ENCODE measurements around the gene ASB2.

ASB2 gene

GRCh38 chr14:93946541-93947090 lies 29.8 kb downstream of the ASB2 start:
- no peak for DNase-seq (ENCODE audit: low read depth)

- no peak for DNase-seq (ENCODE audit: low read depth)
These were observed 30.3 kb downstream of the ASB2 start for GRCh38 chr14:93946104-93946503.

GRCh38 chr14:93945070-93945399 lies 31.3 kb downstream of the ASB2 start:
- DNase-seq (ENCODE audit: low read depth), result no peak

- no peak for DNase-seq (ENCODE audit: low read depth)
These were observed 31.9 kb downstream of the ASB2 start for GRCh38 chr14:93944348-93945069.

DNA sequence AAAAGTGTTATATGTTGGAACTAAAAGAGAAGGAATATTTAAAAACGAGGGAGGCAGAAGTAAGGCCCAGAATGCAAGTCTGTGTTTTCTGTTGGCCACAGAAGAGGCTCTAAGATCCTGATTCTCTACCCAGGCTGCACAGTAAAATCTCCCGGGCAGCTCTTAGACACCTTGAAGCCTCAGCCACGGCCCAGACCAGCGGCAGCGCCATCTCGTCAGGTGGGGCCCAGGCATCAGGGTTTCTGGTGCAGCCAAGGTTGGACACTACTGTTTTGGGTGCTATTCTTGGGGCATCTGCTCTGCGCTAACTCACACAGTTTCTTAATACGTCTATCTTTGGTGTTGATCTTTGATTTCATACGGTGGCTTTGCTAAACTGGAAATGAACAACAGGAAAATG lies 32.4 kb downstream of the ASB2 start:
- no peak for DNase-seq (ENCODE audit: low read depth)

DNA sequence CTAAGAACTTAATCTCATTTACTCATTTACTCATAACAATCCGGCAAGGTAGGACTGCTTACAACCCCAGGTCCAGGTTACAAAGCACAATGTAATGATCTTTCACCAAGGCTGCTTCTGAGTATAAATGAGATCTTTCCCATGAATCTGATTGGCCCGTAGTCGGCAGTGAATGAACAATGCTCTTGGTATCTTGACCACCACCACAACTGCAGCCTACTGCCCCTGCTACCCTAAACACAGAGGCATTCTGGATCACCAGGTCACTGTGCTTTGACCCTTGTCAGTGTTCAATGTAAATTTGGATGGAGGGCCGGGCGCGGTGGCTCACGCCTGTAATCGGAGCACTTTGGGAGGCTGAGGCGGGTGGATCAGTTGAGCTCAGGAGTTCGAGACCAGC lies 33.3 kb downstream of the ASB2 start:
- DNase-seq (ENCODE audit: low read depth), result no peak

DNA sequence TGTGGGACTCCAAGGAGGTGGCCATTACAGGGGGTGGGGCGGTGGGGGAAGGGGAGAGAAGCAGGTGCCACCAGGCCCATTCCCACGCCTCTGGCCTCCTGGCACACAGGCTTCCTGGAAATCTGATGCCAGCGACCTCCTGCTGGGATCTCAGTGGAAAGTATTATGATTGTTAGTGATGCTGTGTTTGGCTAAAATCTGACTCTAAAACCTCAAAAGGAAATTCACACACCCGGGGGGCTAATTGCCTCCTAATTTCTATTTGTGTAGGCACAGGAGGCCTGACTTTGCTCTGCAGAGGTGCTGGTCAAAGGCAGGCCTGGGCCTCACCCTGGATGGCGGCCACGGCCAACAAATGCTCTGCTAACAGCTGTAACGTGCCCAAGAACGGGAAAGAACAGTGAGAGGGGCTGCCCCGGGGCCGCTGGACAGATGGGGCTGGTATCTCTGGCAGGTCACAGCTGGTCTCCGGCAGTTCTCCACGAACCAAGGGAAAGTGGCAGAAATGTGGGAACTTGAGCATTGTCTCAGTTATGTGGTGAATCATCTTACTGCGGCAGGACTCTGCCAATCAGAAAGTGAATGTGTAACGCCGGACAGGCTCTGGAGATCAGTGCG lies 35.0 kb downstream of the ASB2 start:
- DNase-seq (ENCODE audit: low read depth), result peak; percentile 9

DNA sequence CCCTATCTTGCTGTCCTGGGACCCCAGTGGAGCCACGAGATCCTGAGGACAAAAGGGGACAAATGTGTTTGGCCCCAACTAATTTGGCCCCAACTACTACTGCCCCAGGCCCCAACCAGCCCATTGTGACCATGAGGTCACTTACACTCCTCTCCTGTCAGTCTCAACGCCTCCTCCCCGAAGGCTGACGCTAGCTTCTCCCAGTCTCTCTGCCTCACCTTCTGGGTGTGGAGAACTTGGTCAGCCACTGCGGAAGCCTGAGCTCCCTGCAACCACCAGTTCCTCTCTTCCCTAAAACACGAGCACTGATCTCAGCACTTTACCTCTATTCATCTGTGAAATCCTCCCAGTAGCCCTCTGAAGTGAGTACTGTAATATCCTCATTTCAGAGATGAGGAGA lies 35.9 kb downstream of the ASB2 start:
- DNase-seq (ENCODE audit: low read depth), result no peak

GRCh38 chr14:93939304-93940229 lies 36.8 kb downstream of the ASB2 start:
- DNase-seq (ENCODE audit: low read depth), result peak; percentile 17

- DNase-seq (ENCODE audit: low read depth), result no peak
These were observed 37.5 kb downstream of the ASB2 start for GRCh38 chr14:93938751-93939303.

GRCh38 chr14:93937519-93937918 lies 38.9 kb downstream of the ASB2 start:
- DNase-seq (ENCODE audit: low read depth), result no peak

DNA sequence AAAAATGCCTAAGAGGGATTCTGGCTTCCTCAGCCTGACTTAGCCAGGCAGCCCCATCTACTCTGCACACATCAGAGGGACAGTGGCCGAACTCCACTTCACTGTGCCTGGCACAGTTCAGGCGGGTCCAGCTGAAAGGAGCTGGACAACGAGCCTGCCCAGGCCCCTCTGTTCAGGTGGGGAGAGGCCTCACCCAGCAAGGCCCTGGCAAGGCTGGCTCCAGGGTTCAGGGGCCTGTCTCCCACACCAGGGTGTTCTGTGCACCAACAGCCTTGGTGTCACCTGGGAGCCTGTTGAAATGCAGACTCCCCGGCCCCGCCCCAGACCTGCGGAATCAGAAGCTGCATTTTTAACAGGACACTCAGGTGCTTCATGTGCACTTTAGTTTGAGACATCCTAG lies 39.4 kb downstream of the ASB2 start:
- DNase-seq (ENCODE audit: low read depth), result no peak

DNA sequence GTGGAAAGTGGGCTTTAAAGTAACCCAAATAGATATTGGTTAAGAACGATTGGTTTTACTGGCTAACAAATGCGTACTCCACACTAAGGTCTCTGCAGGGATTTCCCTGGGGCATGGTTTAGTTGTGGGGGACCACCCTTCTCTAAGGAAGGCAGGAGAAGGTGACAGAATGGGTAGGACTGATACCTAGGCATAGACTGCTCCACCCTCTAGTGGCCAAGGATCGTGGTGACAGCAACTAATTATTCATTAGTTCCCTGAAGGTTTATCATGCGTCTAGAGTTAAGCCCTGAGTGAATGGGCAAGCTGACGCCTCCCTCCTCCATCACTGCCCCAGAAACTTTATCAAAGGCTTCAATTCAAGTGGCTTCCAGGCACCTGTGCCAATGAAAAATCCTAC lies 40.1 kb downstream of the ASB2 start:
- no peak for DNase-seq (ENCODE audit: low read depth)

GRCh38 chr14:93935213-93935612 lies 41.2 kb downstream of the ASB2 start:
- DNase-seq (ENCODE audit: low read depth), result no peak

DNA sequence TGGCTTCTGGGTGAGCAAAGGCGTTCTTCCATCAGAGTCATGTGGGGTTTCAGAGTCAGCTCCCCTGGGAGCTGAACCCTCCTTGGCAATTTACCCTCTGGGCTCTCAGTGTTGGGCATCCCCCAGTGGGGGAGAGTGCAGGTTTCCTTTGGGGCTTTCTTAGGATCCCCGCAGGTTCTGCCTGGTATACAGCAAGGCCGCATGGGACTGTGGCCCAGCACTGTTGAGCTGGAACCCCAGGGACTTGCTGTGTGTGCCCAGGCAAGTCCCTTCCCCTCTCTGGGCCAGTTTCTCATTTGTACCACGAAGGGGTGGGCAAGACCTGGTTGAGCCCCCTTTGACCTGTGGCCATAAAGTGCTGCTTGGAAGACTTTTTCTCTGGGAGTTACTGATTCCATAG lies 43.7 kb downstream of the ASB2 start:
- DNase-seq (ENCODE audit: low read depth), result no peak

DNA sequence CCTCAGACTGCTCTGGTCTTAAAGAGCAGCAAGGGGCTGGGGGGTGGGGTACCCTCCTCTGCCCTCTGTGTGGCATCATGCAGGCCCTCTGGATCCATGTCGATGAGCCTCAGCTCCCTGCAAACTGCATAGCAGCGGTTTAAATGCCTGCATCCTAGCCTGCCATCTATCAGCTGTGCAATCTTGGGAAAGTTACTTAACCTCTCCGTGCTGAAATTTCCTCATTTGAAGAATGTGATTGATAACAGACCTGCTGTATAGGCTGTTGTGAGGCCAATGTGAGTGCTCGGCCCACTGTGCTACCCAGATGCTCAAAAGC lies 45.4 kb downstream of the ASB2 start:
- no peak for DNase-seq (ENCODE audit: low read depth)

GRCh38 chr14:93930296-93930988 lies 45.9 kb downstream of the ASB2 start:
- no peak for DNase-seq (ENCODE audit: low read depth)

DNA sequence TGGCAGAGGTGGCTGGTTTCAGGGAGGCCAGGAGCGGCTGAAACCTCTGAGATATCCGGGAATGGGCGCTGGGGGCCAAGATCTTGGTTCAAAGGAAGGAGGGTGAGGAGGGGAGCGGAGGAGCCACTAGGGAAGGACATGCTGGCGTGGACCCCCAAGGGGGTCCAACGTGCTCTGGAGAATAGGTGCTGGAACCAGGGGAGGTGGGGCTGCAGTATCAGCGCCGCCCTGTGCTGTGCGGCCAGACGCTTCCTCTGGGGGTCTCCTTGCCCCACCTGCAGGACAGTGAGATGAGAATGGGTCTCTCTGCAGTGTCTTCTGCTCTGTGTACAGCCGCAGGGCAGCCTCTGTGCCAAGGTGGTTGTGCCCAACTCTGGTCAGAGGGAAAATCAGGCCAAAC lies 46.7 kb downstream of the ASB2 start:
- no peak for DNase-seq (ENCODE audit: low read depth)

GRCh38 chr14:93929048-93929535 lies 47.3 kb downstream of the ASB2 start:
- DNase-seq (ENCODE audit: low read depth), result no peak

DNA sequence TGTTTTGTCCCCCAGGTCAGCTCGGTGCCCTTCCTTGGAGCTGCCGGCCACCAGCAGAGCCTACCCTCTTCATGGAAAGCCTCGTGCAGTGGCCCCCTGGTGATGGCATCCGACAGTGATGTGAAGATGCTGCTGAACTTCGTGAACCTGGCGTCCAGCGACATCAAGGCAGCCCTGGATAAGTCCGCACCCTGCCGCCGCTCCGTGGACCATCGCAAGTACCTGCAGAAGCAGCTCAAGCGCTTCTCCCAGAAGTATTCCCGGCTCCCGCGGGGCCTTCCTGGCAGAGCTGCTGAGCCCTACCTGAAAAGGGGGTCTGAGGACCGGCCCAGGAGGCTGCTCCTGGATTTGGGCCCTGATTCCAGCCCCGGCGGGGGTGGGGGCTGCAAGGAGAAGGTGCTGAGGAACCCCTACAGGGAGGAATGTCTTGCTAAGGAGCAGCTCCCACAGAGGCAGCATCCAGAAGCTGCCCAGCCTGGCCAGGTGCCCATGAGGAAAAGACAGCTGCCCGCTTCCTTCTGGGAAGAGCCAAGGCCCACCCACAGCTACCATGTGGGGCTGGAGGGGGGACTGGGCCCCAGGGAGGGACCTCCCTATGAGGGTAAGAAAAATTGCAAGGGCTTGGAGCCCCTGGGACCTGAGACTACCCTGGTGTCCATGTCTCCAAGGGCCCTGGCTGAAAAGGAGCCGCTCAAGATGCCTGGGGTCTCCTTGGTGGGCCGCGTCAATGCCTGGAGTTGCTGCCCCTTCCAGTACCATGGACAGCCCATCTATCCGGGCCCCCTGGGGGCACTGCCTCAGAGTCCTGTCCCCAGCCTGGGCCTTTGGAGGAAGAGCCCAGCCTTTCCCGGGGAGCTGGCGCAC lies 48.0 kb downstream of the ASB2 start:
- DNase-seq (ENCODE audit: low read depth), result no peak

DNA sequence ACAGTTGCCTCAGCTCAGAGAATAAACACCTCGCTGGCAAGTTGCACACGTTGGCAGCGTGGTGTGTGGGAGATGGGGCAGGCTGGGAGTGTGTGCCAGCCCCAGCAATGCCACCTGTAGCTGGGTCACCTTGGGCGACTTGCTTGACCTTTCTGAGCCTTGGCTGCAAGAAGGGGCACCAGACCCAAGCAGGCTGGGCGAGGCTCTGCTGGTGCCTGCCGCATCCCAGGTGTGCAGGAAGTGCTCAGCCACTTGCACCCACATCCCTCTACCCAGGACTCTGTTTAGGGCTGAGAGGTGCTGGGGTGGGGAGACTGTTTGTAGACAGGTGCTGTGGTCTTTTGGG lies 48.6 kb downstream of the ASB2 start:
- DNase-seq (ENCODE audit: low read depth), result no peak

All from GM04504 (cell line).